OCI-LY7 (cell line): ENCODE data around the gene CCBE1.

Source experiments
- CTCF ChIP-seq: fragments of 200-600 bp; sonication (generic); conservative IDR thresholded peaks from 2 replicates; pipeline ENCODE4 v1.5.1; 2014; ENCODE audit warnings: mild to moderate bottlenecking, antibody characterized with exemption, low read length, moderate library complexity, mixed read lengths
- EZH2phosphoT487 ChIP-seq: fragments of 200-600 bp; sonication (generic); IDR thresholded peaks from 2 replicates; pipeline ENCODE4 v1.6.1; 2018; ENCODE audit warnings: low read depth, borderline replicate concordance, mild to moderate bottlenecking, mixed run types, antibody characterized with exemption, low read length, moderate library complexity, mixed read lengths

GRCh38 chr18:59606193-59607077 lies 90.8 kb downstream of the CCBE1 start:
- TF ChIP-seq CTCF (no peak), EZH2phosphoT487 (no peak)
